ENCODE data around the gene ZNF396.

The ZNF396 gene

DNA sequence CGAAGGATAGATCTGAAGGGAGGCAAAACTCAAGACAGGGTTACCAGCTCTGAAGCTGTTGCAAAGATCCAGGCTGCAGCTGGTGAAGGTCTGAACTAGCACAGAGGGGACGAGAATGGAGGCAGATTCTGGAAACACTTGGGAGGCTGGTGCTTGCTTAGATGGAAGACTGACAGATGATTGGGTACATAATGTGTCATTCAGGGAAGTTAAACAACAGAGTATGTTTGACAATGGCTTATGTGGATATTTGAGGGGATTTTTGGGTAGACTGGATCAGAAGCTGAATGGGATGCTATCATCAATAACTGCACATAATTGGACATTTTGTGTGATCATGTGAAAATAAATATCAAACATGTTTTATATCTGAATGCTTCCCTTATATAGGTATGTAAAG lies 2.3 kb upstream of the ZNF396 start:
- DNase-seq: no peak

DNA sequence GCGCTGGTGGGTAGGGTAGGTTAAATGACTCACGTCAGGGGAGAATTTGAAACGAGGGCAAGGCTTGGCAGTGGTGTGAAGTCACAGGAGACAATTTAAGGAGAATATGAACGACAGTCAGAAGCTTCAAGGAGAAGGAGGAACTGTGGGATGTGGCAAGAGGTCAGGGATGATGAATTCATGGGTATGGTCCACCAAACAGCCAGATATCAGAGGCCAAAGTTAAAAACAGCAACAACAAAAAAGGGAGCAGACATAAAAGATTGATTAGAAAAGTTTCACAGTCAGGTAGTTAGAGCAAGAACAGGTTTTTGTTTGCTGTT lies 1.4 kb upstream of the ZNF396 start:
- no peak for DNase-seq

DNA sequence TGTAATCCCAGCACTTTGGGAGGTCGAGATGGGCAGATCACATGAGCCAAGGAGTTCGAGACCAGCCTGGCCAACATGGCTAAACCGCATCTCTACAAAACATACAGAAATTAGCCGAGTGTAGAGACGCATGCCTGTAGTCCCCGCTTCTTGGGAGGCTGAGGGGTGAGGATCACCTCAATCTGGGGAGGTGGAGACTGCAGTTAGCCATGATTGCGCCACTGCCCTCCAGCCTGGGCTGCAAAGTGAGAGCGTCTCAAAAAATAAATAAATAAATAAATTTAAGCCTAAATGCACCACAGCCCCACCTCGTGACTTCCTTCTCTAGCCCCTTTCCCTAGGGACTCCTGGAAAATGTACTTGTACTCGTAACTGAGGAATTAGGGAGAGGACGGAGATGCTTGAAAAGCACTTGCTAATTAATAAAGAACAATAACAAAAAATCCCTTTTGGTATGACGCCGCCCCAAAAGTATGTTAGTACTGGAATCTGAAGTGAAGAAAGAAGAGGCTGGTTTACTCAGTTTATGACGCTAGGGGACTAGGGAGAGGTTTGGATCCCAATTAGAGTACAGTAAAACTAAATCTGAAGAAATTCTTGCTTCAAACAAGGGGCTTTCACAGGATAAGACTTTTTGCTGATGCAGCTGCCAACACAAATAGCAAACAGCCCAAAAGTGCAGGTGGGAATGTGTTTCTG lies 887 bp upstream of the ZNF396 start:
- DNase-seq: no peak

DNA sequence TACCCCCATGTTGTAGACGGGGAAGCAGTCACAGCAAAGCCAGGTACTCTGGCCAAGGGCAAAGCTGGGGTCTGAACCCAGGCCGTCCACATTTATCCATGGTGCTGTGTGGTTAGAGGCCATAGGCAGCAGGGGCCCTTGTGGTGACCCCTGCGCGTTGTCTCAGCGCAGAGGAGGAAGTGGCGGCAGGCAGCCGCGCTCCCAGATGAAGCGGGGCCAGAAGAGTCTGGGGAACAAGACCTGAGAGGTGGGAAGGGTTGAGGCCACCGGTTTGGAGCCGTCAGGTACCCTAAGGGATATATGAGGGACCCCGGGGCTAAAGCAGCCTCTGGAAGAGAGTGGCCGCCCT lies 770 bp downstream of the ZNF396 start:
- peak in 1 of 2 experiments; percentile 36 for DNase-seq

DNA sequence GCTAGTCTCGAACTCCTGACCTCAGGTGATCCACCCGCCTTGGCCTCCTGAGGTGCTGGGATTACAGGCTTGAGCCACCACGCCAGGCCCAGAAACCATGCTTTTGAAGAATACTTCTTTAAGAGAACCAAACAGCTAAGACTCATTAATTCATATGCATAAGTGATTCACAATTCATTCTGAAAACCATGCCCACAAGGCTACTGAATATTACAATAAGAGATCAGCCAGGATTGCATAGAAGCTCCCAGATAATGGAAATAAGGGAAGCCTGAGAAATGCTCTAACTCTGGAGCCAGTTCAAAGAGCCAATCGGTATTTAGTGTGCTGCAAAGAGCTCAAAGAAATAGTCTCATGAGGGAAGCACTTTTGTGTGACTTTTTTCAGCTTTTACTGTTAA lies 2.4 kb downstream of the ZNF396 start:
- DNase-seq: no peak

DNA sequence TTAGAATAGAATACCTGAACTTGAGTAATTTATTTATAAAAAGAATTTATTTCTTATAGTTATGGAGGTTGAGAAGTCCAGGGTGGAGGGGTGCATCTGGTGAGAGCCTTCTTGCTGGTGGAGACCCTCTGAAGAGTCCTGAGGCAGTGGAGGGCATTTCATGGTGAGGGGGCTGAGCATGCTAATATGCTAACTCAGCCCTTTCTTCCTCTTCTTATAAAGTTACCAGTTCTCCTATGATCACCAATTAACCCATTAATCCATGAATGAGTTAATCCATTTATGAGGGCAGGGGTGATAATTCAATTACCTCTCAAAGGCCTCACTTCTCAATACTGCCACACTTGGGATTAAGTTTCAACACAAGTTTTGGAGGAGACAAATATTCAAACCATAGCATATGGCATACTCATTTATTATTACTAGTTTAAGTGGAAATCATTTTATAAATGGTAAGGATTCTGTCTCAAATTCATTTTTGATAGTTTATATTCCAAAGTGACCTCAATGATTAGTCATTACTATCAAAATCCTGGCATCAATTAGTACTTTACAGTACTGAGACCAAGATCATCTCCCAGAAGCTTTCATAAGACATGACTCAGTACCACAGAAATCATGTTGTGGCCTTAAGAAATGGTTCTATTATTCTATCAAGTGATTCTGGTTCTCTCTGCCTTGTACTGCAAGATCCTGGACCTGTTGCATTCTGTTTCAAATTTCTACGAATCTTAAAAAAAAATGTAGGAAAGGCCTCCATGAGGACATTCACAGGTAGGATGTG lies 5.5 kb downstream of the ZNF396 start:
- no peak for DNase-seq

DNA sequence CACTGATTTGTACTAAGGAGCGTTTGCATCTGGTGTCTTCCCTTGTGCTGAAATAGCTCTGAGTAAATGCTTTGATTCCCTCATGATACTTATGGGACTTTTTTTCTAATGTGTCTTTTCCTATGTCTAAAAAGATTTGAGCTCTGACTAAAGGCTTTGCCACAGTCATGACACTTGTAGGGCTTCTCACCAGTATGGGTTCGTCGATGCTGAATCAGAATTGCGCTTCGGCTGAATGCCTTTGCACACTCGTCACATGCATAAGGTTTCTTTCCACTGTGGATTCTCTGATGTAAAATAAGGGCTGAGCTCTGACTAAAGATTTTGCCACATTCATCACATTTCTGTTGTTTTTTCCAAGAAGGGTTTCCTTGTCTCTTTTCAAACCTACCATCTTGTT lies 8.0 kb downstream of the ZNF396 start:
- DNase-seq: no peak

DNA sequence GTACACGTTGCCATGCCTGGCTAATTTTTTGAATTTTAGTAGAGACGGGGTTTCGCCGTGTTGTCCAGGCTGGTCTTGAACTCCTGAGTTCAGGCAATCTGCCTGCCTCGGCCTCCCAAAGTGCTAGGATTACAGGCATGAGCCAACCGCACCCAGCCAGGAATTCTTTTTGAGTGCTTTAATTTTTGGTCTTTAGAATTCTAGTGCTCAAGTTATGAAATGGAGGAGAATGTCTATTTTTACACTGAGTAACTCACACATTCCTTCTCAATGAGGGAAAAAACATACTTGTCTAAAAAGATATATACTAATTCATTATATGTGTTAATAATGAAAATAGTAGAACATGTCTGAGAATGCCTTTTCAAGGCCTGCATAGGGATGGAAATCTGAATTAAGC lies 8.5 kb downstream of the ZNF396 start:
- DNase-seq: no peak

DNA sequence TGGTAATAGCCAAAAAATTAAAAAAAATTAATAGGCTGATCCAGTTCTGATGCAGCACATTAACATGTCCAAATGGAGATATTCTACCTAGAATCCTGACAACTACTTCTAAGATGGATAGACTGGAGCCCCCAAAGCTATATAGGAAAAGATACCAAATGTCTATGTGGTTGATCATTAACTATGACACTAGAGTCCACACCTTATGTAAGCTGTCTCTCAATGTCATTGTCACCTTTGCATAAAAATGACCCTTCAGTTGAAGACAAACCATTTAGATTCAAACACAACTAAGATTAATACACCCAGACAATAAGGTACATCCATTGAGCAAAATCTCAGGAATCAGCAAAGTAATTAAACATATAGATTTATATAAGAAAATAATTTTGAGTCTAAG lies 14.6 kb downstream of the ZNF396 start:
- DNase-seq: no peak

DNA sequence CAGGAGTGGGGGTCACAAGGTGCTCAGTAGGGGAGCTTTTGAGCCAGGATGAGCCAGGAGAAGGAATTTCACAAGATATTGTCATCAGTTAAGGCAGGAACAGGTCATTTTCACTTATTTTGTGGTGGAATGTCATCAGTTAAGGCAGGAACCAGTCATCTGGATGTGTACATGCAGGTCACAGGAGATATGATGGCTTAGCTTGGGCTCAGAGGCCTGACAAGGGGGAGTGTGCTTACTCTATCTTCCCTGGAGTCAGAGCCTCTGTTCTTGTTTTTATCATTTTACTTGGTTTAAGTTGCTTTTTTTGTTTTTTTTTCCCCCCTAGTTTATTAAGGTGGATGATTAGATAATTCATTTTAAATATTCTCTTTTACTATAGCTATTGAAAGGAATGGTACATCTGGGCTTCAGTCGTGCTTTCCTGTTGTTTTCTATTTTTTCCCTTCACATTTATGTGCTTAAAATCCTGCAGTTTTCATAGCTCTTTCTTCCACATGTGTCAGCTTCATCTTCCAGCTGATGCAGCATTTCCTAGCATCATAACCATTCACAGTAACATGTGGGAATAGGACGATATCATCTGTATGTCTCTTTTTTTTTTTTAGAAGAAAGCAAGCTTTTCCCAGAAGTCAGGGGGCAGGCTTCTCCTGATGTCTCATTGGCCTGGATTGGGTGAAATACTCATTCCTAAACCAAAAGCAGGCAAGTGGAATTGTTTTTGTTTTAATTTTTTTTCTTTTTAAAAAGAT lies 15.4 kb downstream of the ZNF396 start:
- DNase-seq: no peak

DNA sequence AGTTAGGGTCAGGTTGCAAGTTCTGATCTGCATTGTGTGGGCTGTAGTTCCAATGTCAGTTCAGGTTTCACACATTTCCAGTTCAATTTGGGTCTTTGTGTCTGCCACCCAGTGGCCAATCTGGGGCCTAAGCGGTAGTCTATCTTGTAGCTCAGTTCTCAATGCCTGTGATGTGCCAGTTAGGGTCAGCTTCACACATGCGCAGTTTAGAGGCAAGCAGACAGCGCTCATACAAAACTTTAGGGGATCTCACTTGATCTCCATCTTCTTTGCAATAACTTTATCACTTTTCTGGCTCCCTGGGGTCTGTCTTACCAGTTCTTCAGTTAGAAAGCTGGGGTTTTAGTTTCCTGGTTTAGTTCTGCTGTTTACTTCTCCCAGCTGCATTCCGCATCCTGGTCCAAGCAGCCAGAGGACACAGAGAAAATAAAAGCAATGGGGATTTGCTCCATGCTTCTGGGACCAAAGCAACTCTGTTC lies 22.0 kb downstream of the ZNF396 start:
- peak; percentile 61 to 63 for DNase-seq

DNA sequence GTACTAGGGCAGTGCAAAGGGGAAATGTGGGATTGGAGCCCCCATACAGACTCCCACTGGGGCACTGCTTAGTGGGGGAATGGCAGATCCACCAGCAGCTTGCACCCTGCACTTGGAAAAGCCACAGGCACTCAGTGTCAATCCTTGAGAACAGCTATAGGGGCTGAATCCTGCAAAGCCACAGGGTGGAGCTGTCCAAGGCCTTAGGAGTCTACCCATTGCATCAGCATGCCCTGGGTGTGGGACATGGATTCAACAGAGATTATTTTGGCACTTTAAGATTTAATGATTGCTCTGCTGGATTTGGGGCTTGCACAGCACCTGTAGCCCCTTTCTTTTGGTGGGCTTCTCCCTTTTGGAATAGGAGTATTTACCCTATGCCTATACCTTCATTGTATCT lies 24.4 kb downstream of the ZNF396 start:
- DNase-seq: no peak

DNA sequence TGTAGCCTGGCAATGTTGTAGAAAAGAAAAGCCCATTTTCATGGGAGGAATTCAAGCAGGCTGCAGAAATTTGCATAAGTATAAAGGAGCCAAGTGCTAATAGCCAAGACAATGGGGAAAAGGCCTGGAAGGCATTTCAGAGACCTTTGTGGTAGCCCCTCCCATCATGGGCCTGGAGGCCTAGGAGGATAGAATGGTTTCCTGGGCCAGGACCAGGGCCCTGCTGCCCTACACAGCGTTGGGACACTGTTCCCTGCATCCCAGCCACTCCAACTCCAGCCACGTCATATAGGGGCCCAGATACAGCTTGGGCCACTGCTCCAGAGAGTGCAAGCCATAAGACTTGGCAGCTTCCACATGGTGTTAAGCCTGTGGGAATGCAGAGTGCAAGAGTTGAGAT lies 24.9 kb downstream of the ZNF396 start:
- no peak for DNase-seq

DNA sequence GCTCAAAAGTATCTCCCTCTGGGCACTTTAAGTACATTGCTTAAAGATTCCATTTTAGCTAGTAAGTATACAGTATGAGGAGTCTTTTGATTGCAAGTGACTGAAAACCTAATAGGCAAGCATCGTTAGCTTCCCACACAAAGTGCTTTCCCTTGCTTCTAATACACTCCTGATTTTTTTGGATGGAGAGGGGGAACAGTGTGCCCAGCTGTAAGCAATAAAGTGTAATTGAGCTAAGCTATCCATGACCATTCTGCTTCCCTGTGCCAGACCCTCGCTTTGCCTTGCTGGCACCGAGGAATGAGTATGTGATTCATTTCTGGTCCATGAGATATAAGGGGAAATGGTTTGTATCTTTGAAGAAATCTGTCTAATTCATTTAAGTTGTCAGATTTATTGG lies 29.1 kb downstream of the ZNF396 start:
- DNase-seq: no peak

DNA sequence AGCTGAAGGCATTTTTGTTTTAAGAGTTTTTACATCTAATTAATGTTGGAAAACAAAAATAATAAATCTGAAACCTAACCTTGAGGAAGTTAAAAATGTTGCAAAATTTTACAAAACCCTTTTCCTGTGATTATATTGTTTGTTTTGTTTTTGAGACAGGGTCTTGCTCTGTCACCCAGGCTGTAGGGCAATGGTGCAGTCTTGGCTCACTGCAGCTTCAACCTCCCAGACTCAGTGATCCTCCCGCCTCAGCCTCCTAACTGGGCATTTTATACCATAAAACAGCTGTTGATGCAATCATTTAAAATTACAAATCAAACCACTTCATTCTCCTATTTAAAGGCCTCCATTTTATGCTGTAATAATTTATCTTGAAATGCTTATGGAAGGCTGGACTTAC lies 31.2 kb downstream of the ZNF396 start:
- DNase-seq: no peak

DNA sequence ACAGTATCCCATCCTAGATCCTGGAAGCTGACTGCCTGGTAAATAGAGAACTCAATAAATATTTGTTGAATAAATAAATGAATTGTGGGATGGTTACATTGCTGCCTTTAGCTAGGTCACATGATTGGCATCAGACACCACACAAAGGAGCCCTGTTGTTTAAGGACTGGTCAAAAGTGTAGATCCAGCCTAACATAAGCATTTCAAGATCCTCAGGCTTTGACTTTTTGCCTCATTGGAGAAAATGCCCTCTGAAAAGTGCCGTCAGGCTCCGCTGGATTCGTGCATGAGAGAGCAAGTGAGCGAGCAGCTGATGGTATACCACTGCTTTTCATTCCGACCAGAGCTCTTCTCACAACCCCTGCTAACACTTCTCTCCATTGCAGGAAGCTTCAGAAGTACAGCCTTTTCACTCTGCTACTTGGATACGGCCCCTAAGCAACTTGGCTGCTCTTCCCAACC lies 31.6 kb downstream of the ZNF396 start:
- no peak for DNase-seq

DNA sequence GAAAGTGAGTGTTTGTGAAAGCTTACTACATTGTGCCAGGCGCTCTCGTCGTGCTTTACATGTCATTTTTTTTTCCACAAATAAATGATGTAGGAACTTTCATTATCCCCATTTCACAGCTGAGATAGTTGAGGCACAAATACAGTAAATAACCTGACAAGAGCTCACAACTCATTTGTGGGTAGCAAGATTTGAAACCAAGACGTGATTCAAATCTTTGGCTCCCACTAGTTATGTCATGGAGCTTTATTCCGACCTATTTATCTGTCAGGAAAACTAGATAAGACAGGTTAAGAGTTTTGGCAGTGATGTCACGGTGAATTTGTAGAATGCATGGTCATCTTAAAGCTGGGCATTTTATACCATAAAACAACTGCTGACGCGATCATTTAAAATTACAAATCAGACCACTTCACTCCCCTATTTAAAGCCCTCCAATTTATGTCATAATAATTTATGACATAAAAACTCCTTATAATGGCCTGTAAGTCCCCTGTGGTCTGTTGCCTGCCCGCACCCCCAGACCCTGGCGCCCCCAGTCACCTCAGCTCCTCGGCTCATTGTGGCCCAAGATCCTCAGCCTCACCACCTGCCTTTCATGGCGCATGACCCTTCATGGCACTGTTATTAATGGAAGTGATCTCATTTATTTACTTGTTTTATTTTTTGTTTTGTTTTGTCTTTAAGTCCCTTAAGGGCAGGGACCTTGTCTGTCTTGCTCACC lies 32.2 kb downstream of the ZNF396 start:
- no peak for DNase-seq

DNA sequence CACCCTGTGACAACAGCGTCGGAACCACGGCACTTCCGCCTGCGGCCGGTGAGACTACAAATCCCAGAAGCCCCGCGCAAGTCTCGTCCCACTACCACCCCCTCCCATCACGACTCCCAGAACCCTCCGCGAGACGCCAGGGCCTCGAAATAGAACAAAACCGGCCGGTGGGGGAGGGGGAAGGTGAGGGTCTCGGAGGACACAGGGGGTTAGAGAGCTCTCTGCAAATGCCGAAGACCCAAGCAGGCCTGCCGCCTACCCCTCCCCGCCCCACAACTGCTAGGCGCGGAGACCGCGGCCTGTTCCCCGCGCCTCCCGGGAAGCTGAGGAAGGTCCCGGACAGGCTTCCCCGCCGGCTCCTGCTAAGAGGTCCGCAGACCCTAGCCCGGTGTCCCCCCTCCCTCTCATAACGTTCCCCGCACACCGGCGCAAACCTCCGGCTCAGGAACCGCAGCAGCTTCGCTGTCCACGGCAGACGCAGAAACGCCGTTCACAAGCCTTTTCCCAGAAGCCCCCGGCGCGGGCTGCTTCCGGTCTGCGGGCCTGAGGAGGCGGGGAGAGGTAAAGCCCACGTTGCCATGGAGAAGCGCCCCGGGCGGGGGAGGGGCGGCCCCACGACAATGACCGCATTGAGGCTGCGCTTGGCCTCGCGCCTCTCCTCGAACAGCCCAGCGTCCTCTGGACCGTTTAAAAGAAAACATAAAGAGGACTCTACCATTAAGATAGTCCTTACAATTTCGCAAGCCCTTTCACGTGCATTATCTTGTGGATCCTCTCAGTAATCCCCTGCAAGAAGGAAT lies 33.0 kb downstream of the ZNF396 start, which contains the start of gene ZNF24:
Gene ZNF24 (minus strand): TSS at position 485 of the 800 bp plus-strand sequence. CDS start 3,770 bp downstream, outside the sequence.
- DNase-seq: peak; percentile 94 to 96

DNA sequence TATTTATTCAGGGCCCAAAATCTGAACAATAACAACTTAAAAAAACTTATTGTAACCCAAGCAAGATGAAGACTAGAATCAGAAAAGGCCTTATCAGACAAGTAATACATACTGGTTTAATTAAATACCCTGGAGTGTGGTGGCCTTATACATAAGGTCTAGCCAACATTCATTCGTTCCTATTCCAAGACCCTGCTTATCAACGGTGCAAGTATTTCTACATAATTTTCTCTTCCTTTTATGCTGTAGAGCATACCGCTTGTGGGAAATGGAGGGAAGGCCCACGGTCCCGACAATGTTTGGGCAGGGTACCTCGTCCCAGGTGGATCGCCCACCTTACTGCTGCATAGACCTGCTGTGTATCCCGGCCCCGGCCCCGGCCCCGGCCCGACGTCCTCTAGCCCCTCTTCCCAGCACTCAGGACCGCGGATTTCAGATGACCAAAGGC lies 33.6 kb downstream of the ZNF396 start:
- DNase-seq: no peak

DNA sequence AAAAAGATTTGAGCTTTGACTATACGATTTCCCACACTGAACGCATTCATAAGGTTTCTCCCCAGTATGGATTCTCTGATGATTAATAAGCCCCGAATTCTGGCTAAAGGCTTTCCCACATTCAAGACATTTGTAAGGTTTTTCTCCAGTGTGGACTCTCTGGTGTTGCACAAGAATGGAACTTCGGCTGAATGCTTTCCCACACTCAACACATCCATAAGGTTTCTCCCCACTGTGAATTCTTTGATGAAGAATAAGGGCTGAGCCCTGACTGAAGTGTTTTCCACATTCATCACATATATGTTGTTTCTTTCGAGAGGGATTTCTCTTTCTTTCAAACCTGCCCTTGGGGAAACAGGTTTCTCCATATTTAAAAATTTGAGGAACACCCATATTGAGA lies 39.9 kb downstream of the ZNF396 start:
- no peak for DNase-seq

DNA sequence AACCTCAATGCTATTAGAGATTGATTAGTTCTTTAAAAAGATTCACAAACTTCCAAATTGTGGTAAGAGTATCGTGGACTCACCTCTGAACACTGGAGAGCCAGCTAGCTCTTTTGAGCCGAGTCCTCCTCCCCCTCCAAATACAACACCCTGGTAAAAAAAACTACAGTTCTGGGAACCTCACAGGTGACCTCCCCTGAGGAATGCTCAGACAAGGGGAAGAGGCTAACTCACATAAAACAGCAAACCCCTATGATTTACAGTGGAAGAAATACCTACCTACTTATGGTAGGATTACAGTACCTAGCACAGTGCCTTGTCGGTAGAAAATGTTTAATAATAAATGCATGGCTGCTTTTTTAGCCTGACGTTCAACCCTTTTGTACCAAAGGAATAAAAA lies 41.3 kb downstream of the ZNF396 start:
- no peak for DNase-seq

DNA sequence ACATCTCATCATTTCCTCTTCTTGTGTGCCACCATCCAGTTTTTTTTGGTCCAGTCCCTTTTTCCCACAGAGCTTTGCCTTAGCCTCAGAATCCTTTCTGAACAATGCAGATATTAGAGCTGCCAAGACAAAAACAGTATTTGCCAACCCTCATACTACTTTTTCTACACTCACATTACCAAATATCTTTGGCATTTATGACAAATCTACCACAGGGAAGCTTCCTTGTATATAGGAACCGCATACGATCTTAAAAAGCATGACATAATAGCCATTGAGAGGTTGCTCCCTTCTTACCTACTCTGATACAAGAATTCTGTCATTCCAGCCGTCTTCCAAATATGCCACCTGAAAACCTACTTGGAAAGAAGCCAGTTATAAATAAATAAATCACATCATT lies 42.3 kb downstream of the ZNF396 start:
- DNase-seq: no peak
